Esophagus squamous epithelium (tissue), 5 donors: ENCODE data around the gene NT5DC2. TPM values are rescaled to one million over a fixed set of nuclear protein-coding genes. Genes with fewer than 3 reads are reported as not detected.

ENCODE experiments used
- DNase-seq: peaks from one replicate; lab custom pipeline; 2025; lab: John Stamatoyannopoulos, UW
- H3K27ac ChIP-seq, 4 donors: fragments of 200-600 bp; sonication (generic); one replicate each; pipeline ENCODE4 v1.5.1; 2016 to 2019; ENCODE audit warnings: mild to moderate bottlenecking in 1 of 4
- H3K27me3 ChIP-seq, 4 donors: fragments of 200-600 bp; sonication (generic); 1 replicate in 3 of 4; 2 replicates in 1 of 4; pipeline versions ENCODE4 v1.5.1 to v1.6.0; 2017 to 2021; ENCODE audit warnings: antibody characterized with exemption in 1 of 4
- H3K36me3 ChIP-seq, 3 donors: fragments of 200-600 bp; sonication (generic); one replicate each; pipeline ENCODE4 v1.5.1; 2016 to 2019
- H3K4me1 ChIP-seq, 3 donors: fragments of 200-600 bp; sonication (generic); one replicate each; pipeline ENCODE4 v1.5.1; 2017 to 2019
- H3K4me3 ChIP-seq, 4 donors: fragments of 200-600 bp; sonication (generic); 1 replicate in 3 of 4; 2 replicates in 1 of 4; pipeline ENCODE4 v1.5.1; 2016 to 2019; ENCODE audit warnings: mild to moderate bottlenecking in 2 of 4, moderate library complexity in 1 of 4
- H3K9me3 ChIP-seq, 3 donors: fragments of 200-600 bp; sonication (generic); one replicate each; pipeline ENCODE4 v1.5.1; 2016 to 2019
- CTCF ChIP-seq, 6 experiments: fragments of 450-650 bp in 4 of 6; fragments of 200-600 bp in 2 of 6; sonication (generic) in 2 of 6; IDR thresholded peaks; one replicate each; pipeline ENCODE4 v1.5.1; 2016 to 2019; ENCODE audit warnings: antibody characterized with exemption in 6 of 6, mild to moderate bottlenecking in 4 of 6, moderate library complexity in 4 of 6
- POLR2A ChIP-seq, 4 donors: fragments of 450-650 bp; IDR thresholded peaks; one replicate each; pipeline ENCODE4 v1.6.1; 2017; ENCODE audit warnings: antibody characterized with exemption in 4 of 4, mild to moderate bottlenecking in 4 of 4, moderate library complexity in 3 of 4
- WGBS, 2 donors: methylation state at CpG; one replicate each; pipeline ENCODE4 v1.1.5; 2018; 5-methylcytosine and 5-hydroxymethylcytosine counted together
- intact Hi-C: fragments of 100-400 bp; cut with DNase I; formaldehyde crosslinking; loops from one replicate; pipeline ENCODE4 v1.15.0; 2022
- total RNA-seq, 4 donors: library from RNA; depleted of rRNA; stranded (reverse); fragments of >200 nt; gene quantifications; one replicate each; pipeline ENCODE4 v1.1.0, GENCODE V29; 2016
- donor health status: DM: yes; HTN: yes; CAD: no.

NT5DC2 gene
- total RNA-seq, 4 donors from 2014 or later: 58.9 to 79.5 (median 70.2) TPM

GRCh38 chr3:52520141-52520667 is 13.5 kb downstream of the NT5DC2 start:
- TF ChIP-seq POLR2A (IDR thresholded peaks at IDR 0.05) (no peak), CTCF (IDR thresholded peaks at IDR 0.05) (no peak)
- Histone ChIP-seq H3K27ac (no peak overlapping the region), H3K36me3 (peaks cover 6 to 27% (median 8%) of the 10 kb centered on the region in 3 donors), H3K4me1 (peaks cover 8 to 27% (median 14%) of the 10 kb centered on the region in 3 donors), H3K27me3 (no peaks in the 10 kb centered on the region), H3K4me3 (no peak overlapping the region), H3K9me3 (no peaks in the 10 kb centered on the region)
- no peak for DNase-seq
- WGBS, 2 donors: 80% methylated on average over 1 of the region's 14 CpGs; no CpG with 5 or more reads in 1 of the 2 donors
- intact Hi-C loops: no loop called here

- intact Hi-C loops: no loop called here
- no peaks in the 10 kb centered on the region for H3K9me3 ChIP-seq
- no peak overlapping the region for H3K4me3 ChIP-seq
- peaks cover 6 to 26% (median 8%) of the 10 kb centered on the region in 3 donors for H3K36me3 ChIP-seq
- H3K4me1 ChIP-seq: peaks cover 2 to 21% (median 8%) of the 10 kb centered on the region in 3 donors
- DNase-seq: no peak
- no peak overlapping the region for H3K27ac ChIP-seq
- 50 to 69% methylated on average over 1 to 4 of the region's 22 CpGs for WGBS, 2 donors
- TF ChIP-seq CTCF (IDR thresholded peaks at IDR 0.05): no peak
- TF ChIP-seq POLR2A (IDR thresholded peaks at IDR 0.05): no peak
- H3K27me3 ChIP-seq: no peaks in the 10 kb centered on the region
Measured at GRCh38 chr3:52519445-52520140, 14.1 kb downstream of the NT5DC2 start.

GRCh38 chr3:52518723-52519444 is 14.8 kb downstream of the NT5DC2 start:
- no peak for TF ChIP-seq CTCF (IDR thresholded peaks at IDR 0.05)
- no peak for TF ChIP-seq POLR2A (IDR thresholded peaks at IDR 0.05)
- H3K9me3 ChIP-seq: no peaks in the 10 kb centered on the region
- H3K36me3 ChIP-seq: peaks cover 3 to 18% (median 6%) of the 10 kb centered on the region in 3 donors
- 40 to 71% methylated on average over 17 to 20 of the region's 50 CpGs for WGBS, 2 donors
- H3K27me3 ChIP-seq: no peaks in the 10 kb centered on the region
- intact Hi-C loops: no loop called here
- DNase-seq: no peak
- no peak overlapping the region for H3K27ac ChIP-seq
- H3K4me1 ChIP-seq: peaks cover 0 to 14% (median 3%) of the 10 kb centered on the region in 3 donors
- H3K4me3 ChIP-seq: peak overlapping the region; percentile 19 to 59 (median 28)

- no peak for TF ChIP-seq POLR2A (IDR thresholded peaks at IDR 0.05)
- no peak for TF ChIP-seq CTCF (IDR thresholded peaks at IDR 0.05)
- peaks cover 0 to 10% (median 0%) of the 10 kb centered on the region in 3 donors for H3K36me3 ChIP-seq
- H3K27me3 ChIP-seq: no peaks in the 10 kb centered on the region
- H3K4me1 ChIP-seq: peaks cover 0 to 12% (median 3%) of the 10 kb centered on the region in 3 donors
- WGBS, 2 donors: 87 to 92% methylated on average over 9 to 11 of the region's 25 CpGs
- peak overlapping the region in 3 of 4 donors; percentile 22 to 59 (median 35) for H3K4me3 ChIP-seq
- DNase-seq: no peak
- H3K27ac ChIP-seq: no peak overlapping the region
- H3K9me3 ChIP-seq: no peaks in the 10 kb centered on the region
- intact Hi-C loops: no loop called here
Measured at GRCh38 chr3:52517796-52518722, 15.6 kb downstream of the NT5DC2 start.
